Measurements from ENCODE around the gene BEND7.
"Not testable (repeated sequence)": the region's sequence is repeated elsewhere in the genome, so short reads cannot be mapped to it uniquely, and the experiment has no call there.

The BEND7 gene

GRCh38 chr10:13528875-13529713 lies at the start of gene BEND7:
TSS of gene BEND7 (minus strand) at chr10:13529014. CDS start at chr10:13528533, 481 bp downstream.
- Histone ChIP-seq H3K4me1 (ENCODE audit: insufficient read depth, low read length) (peaks cover 11% of the 10 kb centered on the region; the same call in 1 of the 2 replicates), H3K9ac (ENCODE audit: low read depth, low read length) (peak within 1 kb of the TSS; percentile 68), H3K36me3 (ENCODE audit: insufficient read depth, low read length) (no peaks in the 10 kb centered on the region), H3K9me3 (ENCODE audit: control insufficient read depth, insufficient read depth, low read length) (no peaks in the 10 kb centered on the region)

- Histone ChIP-seq H3K4me1 (ENCODE audit: insufficient read depth, low read length) (no peaks in the 10 kb centered on the region), H3K36me3 (ENCODE audit: insufficient read depth, low read length) (no peaks in the 10 kb centered on the region), H3K9me3 (ENCODE audit: control insufficient read depth, insufficient read depth, low read length) (no peaks in the 10 kb centered on the region), H3K9ac (ENCODE audit: low read depth, low read length) (no peak overlapping the region)
These were observed 45.1 kb upstream of the BEND7 start for GRCh38 chr10:13573960-13574359.

- H3K4me1 ChIP-seq (ENCODE audit: insufficient read depth, low read length): no peaks in the 10 kb centered on the region
- H3K9me3 ChIP-seq (ENCODE audit: control insufficient read depth, insufficient read depth, low read length): no peaks in the 10 kb centered on the region
- H3K36me3 ChIP-seq (ENCODE audit: insufficient read depth, low read length): no peaks in the 10 kb centered on the region
- no peak overlapping the region for H3K9ac ChIP-seq (ENCODE audit: low read depth, low read length)
These were observed 42.7 kb upstream of the BEND7 start for GRCh38 chr10:13571541-13571940.

GRCh38 chr10:13567030-13567429 lies 38.2 kb upstream of the BEND7 start:
- H3K4me1 ChIP-seq (ENCODE audit: insufficient read depth, low read length): no peaks in the 10 kb centered on the region
- no peaks in the 10 kb centered on the region for H3K36me3 ChIP-seq (ENCODE audit: insufficient read depth, low read length)
- H3K9ac ChIP-seq (ENCODE audit: low read depth, low read length): no peak overlapping the region
- H3K9me3 ChIP-seq (ENCODE audit: control insufficient read depth, insufficient read depth, low read length): peaks cover 6% of the 10 kb centered on the region; the same call in 1 of the 2 replicates

GRCh38 chr10:13564576-13564975 lies 35.8 kb upstream of the BEND7 start:
- no peaks in the 10 kb centered on the region for H3K4me1 ChIP-seq (ENCODE audit: insufficient read depth, low read length)
- no peaks in the 10 kb centered on the region for H3K36me3 ChIP-seq (ENCODE audit: insufficient read depth, low read length)
- H3K9me3 ChIP-seq (ENCODE audit: control insufficient read depth, insufficient read depth, low read length): peaks cover 6% of the 10 kb centered on the region; the same call in 1 of the 2 replicates
- no peak overlapping the region for H3K9ac ChIP-seq (ENCODE audit: low read depth, low read length)

- Histone ChIP-seq H3K9me3 (ENCODE audit: control insufficient read depth, insufficient read depth, low read length) (peaks cover 6% of the 10 kb centered on the region; the same call in 1 of the 2 replicates), H3K9ac (ENCODE audit: low read depth, low read length) (no peak overlapping the region), H3K36me3 (ENCODE audit: insufficient read depth, low read length) (no peaks in the 10 kb centered on the region), H3K4me1 (ENCODE audit: insufficient read depth, low read length) (no peaks in the 10 kb centered on the region)
These were observed 34.9 kb upstream of the BEND7 start for GRCh38 chr10:13563481-13564445.

- Histone ChIP-seq H3K36me3 (ENCODE audit: insufficient read depth, low read length) (no peaks in the 10 kb centered on the region), H3K9ac (ENCODE audit: low read depth, low read length) (no peak overlapping the region), H3K9me3 (ENCODE audit: control insufficient read depth, insufficient read depth, low read length) (peaks cover 6% of the 10 kb centered on the region; the same call in 1 of the 2 replicates), H3K4me1 (ENCODE audit: insufficient read depth, low read length) (no peaks in the 10 kb centered on the region)
These were observed 31.8 kb upstream of the BEND7 start for GRCh38 chr10:13560597-13560996.

- no peaks in the 10 kb centered on the region for H3K4me1 ChIP-seq (ENCODE audit: insufficient read depth, low read length)
- H3K9me3 ChIP-seq (ENCODE audit: control insufficient read depth, insufficient read depth, low read length): peaks cover 3% of the 10 kb centered on the region; the same call in 1 of the 2 replicates
- H3K36me3 ChIP-seq (ENCODE audit: insufficient read depth, low read length): no peaks in the 10 kb centered on the region
- H3K9ac ChIP-seq (ENCODE audit: low read depth, low read length): no peak overlapping the region
These were observed 30.4 kb upstream of the BEND7 start for GRCh38 chr10:13559124-13559700.

GRCh38 chr10:13555884-13556510 lies 27.2 kb upstream of the BEND7 start:
- H3K36me3 ChIP-seq (ENCODE audit: insufficient read depth, low read length): no peaks in the 10 kb centered on the region
- no peaks in the 10 kb centered on the region; the same call in 1 of the 2 replicates for H3K9me3 ChIP-seq (ENCODE audit: control insufficient read depth, insufficient read depth, low read length)
- H3K9ac ChIP-seq (ENCODE audit: low read depth, low read length): no peak overlapping the region
- H3K4me1 ChIP-seq (ENCODE audit: insufficient read depth, low read length): no peaks in the 10 kb centered on the region

- Histone ChIP-seq H3K4me1 (ENCODE audit: insufficient read depth, low read length) (no peaks in the 10 kb centered on the region), H3K9ac (ENCODE audit: low read depth, low read length) (no peak overlapping the region), H3K36me3 (ENCODE audit: insufficient read depth, low read length) (no peaks in the 10 kb centered on the region), H3K9me3 (ENCODE audit: control insufficient read depth, insufficient read depth, low read length) (no peaks in the 10 kb centered on the region; the same call in 1 of the 2 replicates)
These were observed 22.0 kb upstream of the BEND7 start for GRCh38 chr10:13550802-13551201.

- Histone ChIP-seq H3K9ac (ENCODE audit: low read depth, low read length) (no peak overlapping the region), H3K36me3 (ENCODE audit: insufficient read depth, low read length) (no peaks in the 10 kb centered on the region), H3K4me1 (ENCODE audit: insufficient read depth, low read length) (no peaks in the 10 kb centered on the region), H3K9me3 (ENCODE audit: control insufficient read depth, insufficient read depth, low read length) (no peaks in the 10 kb centered on the region)
These were observed 13.7 kb upstream of the BEND7 start for GRCh38 chr10:13542533-13542932.

GRCh38 chr10:13537985-13538384 lies 9.2 kb upstream of the BEND7 start:
- not testable (repeated sequence) for H3K9me3 ChIP-seq (ENCODE audit: control insufficient read depth, insufficient read depth, low read length); H3K9ac ChIP-seq (ENCODE audit: low read depth, low read length); H3K36me3 ChIP-seq (ENCODE audit: insufficient read depth, low read length); H3K4me1 ChIP-seq (ENCODE audit: insufficient read depth, low read length)

GRCh38 chr10:13536674-13537366 lies 8.0 kb upstream of the BEND7 start:
- peaks cover 4% of the 10 kb centered on the region; the same call in 1 of the 2 replicates for H3K4me1 ChIP-seq (ENCODE audit: insufficient read depth, low read length)
- peak overlapping the region; percentile 27; the same call in 1 of the 2 replicates for H3K9ac ChIP-seq (ENCODE audit: low read depth, low read length)
- H3K9me3 ChIP-seq (ENCODE audit: control insufficient read depth, insufficient read depth, low read length): no peaks in the 10 kb centered on the region
- no peaks in the 10 kb centered on the region for H3K36me3 ChIP-seq (ENCODE audit: insufficient read depth, low read length)

Data from ES-I3 (cell line).